ENCODE measurements around the gene CA11. TPM values are rescaled to one million over a fixed set of nuclear protein-coding genes. Genes with fewer than 3 reads are reported as not detected.

CA11 gene
- total RNA-seq, 3 donors from 2014 or later = 2.2 to 14.2 (median 9.8) TPM

DNA sequence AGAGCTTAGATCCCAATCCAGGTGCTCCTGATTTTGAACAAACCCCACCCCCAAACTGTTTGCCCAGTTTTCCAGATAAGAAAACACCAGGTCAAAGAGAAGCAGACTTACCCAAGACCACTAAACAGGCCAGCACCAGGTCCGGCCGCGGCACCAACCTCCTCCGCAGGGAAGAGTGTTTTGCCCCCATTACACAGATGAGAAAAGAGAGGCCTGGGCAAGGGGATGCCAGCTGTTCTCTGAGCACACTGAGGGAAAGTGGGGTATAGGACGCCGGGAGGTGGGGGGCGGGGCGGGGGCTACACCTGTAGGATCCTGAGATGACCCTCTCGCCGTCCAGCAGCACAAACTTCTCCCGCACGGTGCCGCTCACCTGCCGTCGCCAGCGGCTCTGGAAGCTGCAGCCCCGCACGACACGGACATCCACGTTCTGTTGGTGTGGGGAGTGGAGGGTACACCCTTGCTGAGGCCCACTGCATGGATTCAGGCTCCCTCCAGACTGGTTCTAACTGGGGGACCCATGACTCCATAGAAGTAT lies 36.3 kb downstream of the CA11 start:
- H3K36me3 ChIP-seq = no peaks in the 10 kb centered on the region
- no peak overlapping the region for H3K27ac ChIP-seq
- TF ChIP-seq POLR2AphosphoS5 (IDR thresholded peaks at IDR 0.05) (no peak), POLR2A (IDR thresholded peaks at IDR 0.05) (no peak)
- TF ChIP-seq, protein P1, sequence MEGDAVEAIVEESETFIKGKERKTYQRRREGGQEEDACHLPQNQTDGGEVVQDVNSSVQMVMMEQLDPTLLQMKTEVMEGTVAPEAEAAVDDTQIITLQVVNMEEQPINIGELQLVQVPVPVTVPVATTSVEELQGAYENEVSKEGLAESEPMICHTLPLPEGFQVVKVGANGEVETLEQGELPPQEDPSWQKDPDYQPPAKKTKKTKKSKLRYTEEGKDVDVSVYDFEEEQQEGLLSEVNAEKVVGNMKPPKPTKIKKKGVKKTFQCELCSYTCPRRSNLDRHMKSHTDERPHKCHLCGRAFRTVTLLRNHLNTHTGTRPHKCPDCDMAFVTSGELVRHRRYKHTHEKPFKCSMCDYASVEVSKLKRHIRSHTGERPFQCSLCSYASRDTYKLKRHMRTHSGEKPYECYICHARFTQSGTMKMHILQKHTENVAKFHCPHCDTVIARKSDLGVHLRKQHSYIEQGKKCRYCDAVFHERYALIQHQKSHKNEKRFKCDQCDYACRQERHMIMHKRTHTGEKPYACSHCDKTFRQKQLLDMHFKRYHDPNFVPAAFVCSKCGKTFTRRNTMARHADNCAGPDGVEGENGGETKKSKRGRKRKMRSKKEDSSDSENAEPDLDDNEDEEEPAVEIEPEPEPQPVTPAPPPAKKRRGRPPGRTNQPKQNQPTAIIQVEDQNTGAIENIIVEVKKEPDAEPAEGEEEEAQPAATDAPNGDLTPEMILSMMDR (IDR thresholded peaks at IDR 0.05) = no peak
- H3K9me3 ChIP-seq = no peaks in the 10 kb centered on the region
- intact Hi-C loops (cut with DNase I; ENCODE audit: low total_unique reads) = no loop called here
- H3K4me3 ChIP-seq = no peak overlapping the region
- DNase-seq (ENCODE audit: low spot score in 2 of 2) = no peak
- H3K4me1 ChIP-seq = peaks cover 0 to 4% of the 10 kb centered on the region in 2 donors
- H3K27me3 ChIP-seq = no peaks in the 10 kb centered on the region

DNA sequence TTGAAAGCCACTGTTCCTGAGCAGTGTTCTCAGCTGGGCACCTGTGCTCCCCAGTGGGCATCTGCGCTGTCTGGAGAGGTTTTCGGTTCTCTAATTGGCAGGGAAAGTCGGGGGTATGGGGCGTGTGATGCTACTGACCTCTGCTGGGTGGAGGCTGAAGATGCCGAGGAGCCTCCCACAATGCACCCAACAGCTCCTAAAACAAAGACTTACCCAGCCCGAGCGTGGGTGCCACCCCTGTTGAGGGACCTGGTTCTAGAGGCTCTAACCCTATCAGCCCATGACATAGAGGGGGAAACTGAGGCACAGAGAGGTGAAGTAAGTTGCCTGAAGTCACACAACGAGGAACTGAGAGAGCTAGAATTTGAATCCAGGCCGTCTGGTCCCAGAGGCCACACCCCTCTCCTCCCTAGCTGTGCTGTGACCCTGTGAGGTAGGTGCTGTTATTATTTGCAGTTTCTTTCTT lies 37.2 kb downstream of the CA11 start:
- no peak for DNase-seq (ENCODE audit: low spot score in 2 of 2)
- TF ChIP-seq, protein P1 (IDR thresholded peaks at IDR 0.05) = peak in 2 of 3 donors; percentile 19 to 20
- TF ChIP-seq POLR2A (IDR thresholded peaks at IDR 0.05) = no peak
- no peak for TF ChIP-seq POLR2AphosphoS5 (IDR thresholded peaks at IDR 0.05)
- no peak overlapping the region for H3K27ac ChIP-seq
- H3K4me1 ChIP-seq = peaks cover 0 to 4% of the 10 kb centered on the region in 2 donors
- no peaks in the 10 kb centered on the region for H3K27me3 ChIP-seq
- H3K4me3 ChIP-seq = no peak overlapping the region
- no peaks in the 10 kb centered on the region for H3K36me3 ChIP-seq
- no peaks in the 10 kb centered on the region for H3K9me3 ChIP-seq
- intact Hi-C loops (cut with DNase I; ENCODE audit: low total_unique reads) = no loop called here

DNA sequence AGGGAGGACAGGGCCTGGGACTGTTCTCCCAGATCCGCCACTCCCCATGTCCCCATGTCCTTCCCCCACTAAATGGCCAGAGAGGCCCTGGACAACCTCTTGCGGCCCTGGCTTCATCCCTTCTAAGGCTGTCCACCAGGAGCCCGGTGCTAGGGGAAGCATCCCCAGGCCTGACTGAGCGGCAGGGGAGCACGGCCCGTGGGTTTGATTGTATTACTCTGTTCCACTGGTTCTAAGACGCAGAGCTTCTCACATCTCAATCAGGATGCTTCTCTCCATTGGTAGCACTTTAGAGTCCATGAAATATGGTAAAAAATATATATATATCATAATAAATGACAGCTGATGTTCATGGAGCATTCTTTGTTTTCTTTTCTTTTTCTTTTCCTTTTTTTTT lies 38.6 kb downstream of the CA11 start:
- Histone ChIP-seq H3K9me3 (no peaks in the 10 kb centered on the region), H3K36me3 (no peaks in the 10 kb centered on the region), H3K27me3 (no peaks in the 10 kb centered on the region), H3K4me1 (no peaks in the 10 kb centered on the region), H3K4me3 (no peak overlapping the region), H3K27ac (no peak overlapping the region)
- TF ChIP-seq, protein P1 (IDR thresholded peaks at IDR 0.05) = no peak
- TF ChIP-seq POLR2AphosphoS5 (IDR thresholded peaks at IDR 0.05) (no peak), POLR2A (IDR thresholded peaks at IDR 0.05) (no peak)
- intact Hi-C loops (cut with DNase I; ENCODE audit: low total_unique reads) = no loop called here
- DNase-seq (ENCODE audit: low spot score in 2 of 2) = no peak

DNA sequence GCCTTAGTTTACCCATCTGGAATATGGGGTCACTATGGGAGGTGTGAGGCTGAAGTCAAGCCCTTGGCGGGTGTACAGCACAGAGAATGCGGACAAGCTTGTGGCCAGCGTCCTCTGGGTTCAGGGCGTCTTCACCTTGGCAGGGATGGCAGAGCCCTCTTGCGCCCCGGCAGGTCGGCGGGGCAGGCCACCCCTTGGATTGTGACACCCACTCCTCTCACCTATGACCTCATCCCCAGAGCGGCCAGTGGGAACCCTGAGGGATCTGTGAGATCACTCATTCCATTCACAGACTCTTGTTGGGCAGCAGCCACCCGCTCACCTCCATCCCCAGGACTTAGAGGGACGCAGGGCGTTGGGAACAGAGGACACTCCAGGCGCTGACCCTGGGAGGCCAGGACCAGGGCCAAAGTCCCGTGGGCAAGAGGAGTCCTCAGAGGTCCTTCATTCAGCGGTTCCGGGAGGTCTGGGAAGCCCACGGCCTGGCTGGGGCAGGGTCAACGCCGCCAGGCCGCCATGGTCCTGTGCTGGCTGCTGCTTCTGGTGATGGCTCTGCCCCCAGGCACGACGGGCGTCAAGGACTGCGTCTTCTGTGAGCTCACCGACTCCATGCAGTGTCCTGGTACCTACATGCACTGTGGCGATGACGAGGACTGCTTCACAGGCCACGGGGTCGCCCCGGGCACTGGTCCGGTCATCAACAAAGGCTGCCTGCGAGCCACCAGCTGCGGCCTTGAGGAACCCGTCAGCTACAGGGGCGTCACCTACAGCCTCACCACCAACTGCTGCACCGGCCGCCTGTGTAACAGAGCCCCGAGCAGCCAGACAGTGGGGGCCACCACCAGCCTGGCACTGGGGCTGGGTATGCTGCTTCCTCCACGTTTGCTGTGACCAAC lies 39.3 kb downstream of the CA11 start, which contains the start of gene SPACA4:
TSS of gene SPACA4 (plus strand) at position 280 of the 896 bp plus-strand sequence. CDS start at position 517, 237 bp downstream.
- no peak within 1 kb of the TSS for H3K4me3 ChIP-seq
- H3K9me3 ChIP-seq = no peaks in the 10 kb centered on the region
- no peaks in the 10 kb centered on the region for H3K27me3 ChIP-seq
- H3K4me1 ChIP-seq = no peaks in the 10 kb centered on the region
- intact Hi-C loops (cut with DNase I; ENCODE audit: low total_unique reads) = no loop called here
- no peak for DNase-seq (ENCODE audit: low spot score in 2 of 2)
- TF ChIP-seq POLR2A (IDR thresholded peaks at IDR 0.05) (no peak), POLR2AphosphoS5 (IDR thresholded peaks at IDR 0.05) (no peak)
- TF ChIP-seq, protein P1 (IDR thresholded peaks at IDR 0.05) = no peak
- H3K36me3 ChIP-seq = no peaks in the 10 kb centered on the region
- H3K27ac ChIP-seq = no peak within 1 kb of the TSS

DNA sequence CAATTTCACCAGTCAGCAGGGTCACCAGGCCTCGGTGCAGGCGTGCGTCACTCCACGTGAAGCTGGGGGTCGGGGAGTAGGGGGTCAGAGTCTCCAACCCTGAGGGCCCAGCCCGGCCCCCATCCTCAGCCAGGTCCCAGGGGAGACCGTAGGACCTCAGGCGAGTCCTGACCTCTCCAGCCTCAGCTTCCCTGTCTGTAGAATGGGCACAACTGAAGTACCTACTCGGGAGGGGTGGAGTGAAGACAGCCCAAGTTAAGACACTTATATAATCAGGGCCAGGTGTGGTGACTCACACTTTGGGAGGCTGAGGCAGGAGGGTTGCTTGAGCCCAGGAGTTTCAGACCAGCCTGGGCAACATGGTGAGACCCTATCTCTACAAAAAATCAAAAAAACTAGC lies 42.1 kb downstream of the CA11 start:
- Histone ChIP-seq H3K36me3 (no peaks in the 10 kb centered on the region), H3K4me1 (no peaks in the 10 kb centered on the region), H3K27me3 (no peaks in the 10 kb centered on the region), H3K9me3 (no peaks in the 10 kb centered on the region), H3K27ac (no peak overlapping the region), H3K4me3 (no peak overlapping the region)
- intact Hi-C loops (cut with DNase I; ENCODE audit: low total_unique reads) = no loop called here
- DNase-seq (ENCODE audit: low spot score in 2 of 2) = no peak
- TF ChIP-seq, protein P1 (IDR thresholded peaks at IDR 0.05) = no peak
- TF ChIP-seq POLR2AphosphoS5 (IDR thresholded peaks at IDR 0.05) (no peak), POLR2A (IDR thresholded peaks at IDR 0.05) (no peak)
